ENCODE results near the gene PLCH1. TPM values are rescaled to one million over a fixed set of nuclear protein-coding genes. Genes with fewer than 3 reads are reported as not detected.

PLCH1 gene
- total RNA-seq, 2 experiments from 2014 or later, result 0.03 to 0.20 TPM

- H3K27me3 Mint-ChIP-seq, result no peaks in the 10 kb centered on the region
- no peak overlapping the region for H3K4me3 Mint-ChIP-seq
- no peaks in the 10 kb centered on the region for H3K36me3 Mint-ChIP-seq (ENCODE audit: low read depth)
- ATAC-seq (ENCODE audit: poor library complexity) (no peak), DNase-seq (no peak)
- no peak overlapping the region for H3K4me3 ChIP-seq (ENCODE audit: low read length)
- H3K4me1 ChIP-seq (ENCODE audit: insufficient read depth, low read length), result no peaks in the 10 kb centered on the region
- no peaks in the 10 kb centered on the region for H3K9me3 ChIP-seq (ENCODE audit: control insufficient read depth in 1 of 2, insufficient read depth in 1 of 2, low read length in 2 of 2)
- H3K36me3 ChIP-seq (ENCODE audit: insufficient read depth, low read length), result no peaks in the 10 kb centered on the region
- no peak for TF ChIP-seq CTCF (IDR thresholded peaks at IDR 0.05)
- H3K27ac ChIP-seq (ENCODE audit: low read depth in 1 of 2, low read length in 2 of 2), result no peak overlapping the region
- no peaks in the 10 kb centered on the region for H3K4me1 Mint-ChIP-seq (ENCODE audit: low read depth)
- CTCF ChIA-PET, result no interaction called here
- no peaks in the 10 kb centered on the region for H3K27me3 ChIP-seq (ENCODE audit: control insufficient read depth in 1 of 2, insufficient read depth in 2 of 2, low read length in 2 of 2)
- intact Hi-C loops (cut with DNase I, micrococcal nuclease), result no loop called here
- no peak overlapping the region for H3K27ac Mint-ChIP-seq
- POLR2A ChIA-PET, result no interaction called here
- no peaks in the 10 kb centered on the region for H3K9me3 Mint-ChIP-seq
Measured at GRCh38 chr3:155435821-155436220, 309.1 kb downstream of the PLCH1 start.

- Histone ChIP-seq H3K27me3 (ENCODE audit: control insufficient read depth in 1 of 2, insufficient read depth in 2 of 2, low read length in 2 of 2) (no peaks in the 10 kb centered on the region), H3K9me3 (ENCODE audit: control insufficient read depth in 1 of 2, insufficient read depth in 1 of 2, low read length in 2 of 2) (peaks cover 0 to 7% of the 10 kb centered on the region in 2 experiments), H3K4me1 (ENCODE audit: insufficient read depth, low read length) (no peaks in the 10 kb centered on the region), H3K36me3 (ENCODE audit: insufficient read depth, low read length) (no peaks in the 10 kb centered on the region), H3K4me3 (ENCODE audit: low read length) (no peak overlapping the region), H3K27ac (ENCODE audit: low read depth in 1 of 2, low read length in 2 of 2) (no peak overlapping the region)
- ChIA-PET POLR2A (no interaction called here), CTCF (no interaction called here)
- Mint-ChIP-seq H3K9me3 (peaks cover 6% of the 10 kb centered on the region), H3K36me3 (ENCODE audit: low read depth) (no peaks in the 10 kb centered on the region), H3K27ac (no peak overlapping the region), H3K4me1 (ENCODE audit: low read depth) (no peaks in the 10 kb centered on the region), H3K27me3 (no peaks in the 10 kb centered on the region), H3K4me3 (no peak overlapping the region)
- no peak for ATAC-seq (ENCODE audit: poor library complexity)
- no peak for TF ChIP-seq CTCF (IDR thresholded peaks at IDR 0.05)
- intact Hi-C loops (cut with DNase I, micrococcal nuclease), result no loop called here
- no peak for DNase-seq
Measured at GRCh38 chr3:155431856-155432570, 312.9 kb downstream of the PLCH1 start.

GRCh38 chr3:155428563-155428962 lies 316.3 kb downstream of the PLCH1 start:
- Histone ChIP-seq H3K27ac (ENCODE audit: low read depth in 1 of 2, low read length in 2 of 2) (no peak overlapping the region), H3K27me3 (ENCODE audit: control insufficient read depth in 1 of 2, insufficient read depth in 2 of 2, low read length in 2 of 2) (no peaks in the 10 kb centered on the region), H3K9me3 (ENCODE audit: control insufficient read depth in 1 of 2, insufficient read depth in 1 of 2, low read length in 2 of 2) (peaks cover 3 to 7% of the 10 kb centered on the region in 2 experiments), H3K4me1 (ENCODE audit: insufficient read depth, low read length) (no peaks in the 10 kb centered on the region), H3K36me3 (ENCODE audit: insufficient read depth, low read length) (no peaks in the 10 kb centered on the region), H3K4me3 (ENCODE audit: low read length) (no peak overlapping the region)
- no peaks in the 10 kb centered on the region for H3K27me3 Mint-ChIP-seq
- intact Hi-C loops (cut with DNase I, micrococcal nuclease), result no loop called here
- ChIA-PET POLR2A (no interaction called here), CTCF (no interaction called here)
- H3K4me1 Mint-ChIP-seq (ENCODE audit: low read depth), result no peaks in the 10 kb centered on the region
- no peak overlapping the region for H3K4me3 Mint-ChIP-seq
- H3K9me3 Mint-ChIP-seq, result peaks cover 12% of the 10 kb centered on the region
- no peak for DNase-seq
- H3K36me3 Mint-ChIP-seq (ENCODE audit: low read depth), result no peaks in the 10 kb centered on the region
- H3K27ac Mint-ChIP-seq, result no peak overlapping the region
- no peak for TF ChIP-seq CTCF (IDR thresholded peaks at IDR 0.05)
- no peak for ATAC-seq (ENCODE audit: poor library complexity)

Measured in CD4-positive, alpha-beta T cell (primary cell).